Activated CD4-positive, alpha-beta T cell treated with anti-CD3 and anti-CD28 coated beads for 4 hours (primary cell): Measurements from ENCODE around the gene LMX1B.
"Not testable (repeated sequence)": the region's sequence is repeated elsewhere in the genome, so short reads cannot be mapped to it uniquely, and the experiment has no call there.

Experiments
- DNase-seq, 2 donors: peaks; one replicate each; pipeline ENCODE4 v3.0.0-alpha.2; 2020

The LMX1B gene

GRCh38 chr9:126636983-126637798 is 23.5 kb downstream of the LMX1B start:
- DNase-seq, result no peak

- no peak for DNase-seq
Observed at GRCh38 chr9:126638571-126639132, 24.9 kb downstream of the LMX1B start.

- no peak for DNase-seq
Observed at GRCh38 chr9:126639318-126640000, 25.7 kb downstream of the LMX1B start.

- no peak for DNase-seq
Observed at GRCh38 chr9:126641118-126641851, 27.6 kb downstream of the LMX1B start.

- no peak for DNase-seq
Observed at GRCh38 chr9:126642010-126642744, 28.4 kb downstream of the LMX1B start.

GRCh38 chr9:126642839-126643238 is 29.1 kb downstream of the LMX1B start:
- no peak for DNase-seq

GRCh38 chr9:126643945-126644527 is 30.3 kb downstream of the LMX1B start:
- DNase-seq, result no peak

GRCh38 chr9:126646162-126646561 is 32.4 kb downstream of the LMX1B start:
- no peak for DNase-seq

- DNase-seq, result no peak
Observed at GRCh38 chr9:126647585-126648411, 34.1 kb downstream of the LMX1B start.

- no peak for DNase-seq
Observed at GRCh38 chr9:126649477-126649876, 35.7 kb downstream of the LMX1B start.

- DNase-seq, result no peak
Observed at GRCh38 chr9:126650404-126651341, 36.9 kb downstream of the LMX1B start.

GRCh38 chr9:126652140-126652582 is 38.4 kb downstream of the LMX1B start:
- DNase-seq, result no peak

- DNase-seq, result no peak
Observed at GRCh38 chr9:126654124-126654523, 40.4 kb downstream of the LMX1B start.

GRCh38 chr9:126656214-126656613 is 42.5 kb downstream of the LMX1B start:
- DNase-seq, result not testable (repeated sequence)

GRCh38 chr9:126658201-126658825 is 44.6 kb downstream of the LMX1B start:
- no peak for DNase-seq

- DNase-seq, result no peak
Observed at GRCh38 chr9:126658956-126659555, 45.3 kb downstream of the LMX1B start.

GRCh38 chr9:126661122-126661520 is 47.4 kb downstream of the LMX1B start:
- no peak for DNase-seq

- DNase-seq, result no peak
Observed at GRCh38 chr9:126661521-126662251, 48.0 kb downstream of the LMX1B start.
